IMR-90 (cell line): ENCODE data around the gene TRIM44. TPM values are rescaled to one million over a fixed set of nuclear protein-coding genes. Genes with fewer than 3 reads are reported as not detected.

Experiments used
- ATAC-seq: fragments of 200-7000 bp; cut with Tn5 transposase; 2 replicates; pipeline ENCODE4 v1.9.1; 2020; ENCODE audit warnings: low read depth, mild to moderate bottlenecking, moderate library complexity
- BruUV-seq: library from RNA; stranded (reverse); fragments of 400-500 nt; replicated peaks from 2 replicates; lab custom pipeline; 2021; lab: Mats Ljungman, UMichigan
- CTCF ChIA-PET: fragments of 300-600 bp; formaldehyde crosslinking; extraction: SDS; loops from one replicate; lab custom pipeline; 2021; ENCODE audit warnings: antibody characterized with exemption; lab: Yijun Ruan, JAX
- POLR2A ChIA-PET: fragments of 300-600 bp; sonication (Branson Sonifier 250); formaldehyde crosslinking; loops from one replicate; lab custom pipeline; 2022; ENCODE audit warnings: antibody characterized with exemption; ENCODE audit not compliant: unreplicated experiment; lab: Charles Lee
- DNase-seq: peaks from one replicate; pipeline ENCODE4 v3.0.0; 2013
- H2AFZ ChIP-seq: replicated peaks from 2 replicates; pipeline ENCODE3; 2013; ENCODE audit warnings: low read length, mild to moderate bottlenecking; ENCODE audit not compliant: poor library complexity
- H2AK5ac ChIP-seq: 2 replicates; pipeline ENCODE4 v1.6.1; 2013; ENCODE audit warnings: low read depth, low read length, inconsistent platforms
- H2AK9ac ChIP-seq: replicated peaks from 2 replicates; pipeline ENCODE3; 2013; ENCODE audit warnings: mild to moderate bottlenecking, low read depth, low read length, moderate library complexity; ENCODE audit not compliant: poor library complexity
- H2BK120ac ChIP-seq: 2 replicates; pipeline ENCODE4 v1.6.1; 2013; ENCODE audit warnings: low read depth, low read length, inconsistent platforms
- H2BK15ac ChIP-seq: 3 replicates; pipeline ENCODE4 v1.6.1; 2013; ENCODE audit warnings: low read depth, low read length, inconsistent platforms
- H2BK20ac ChIP-seq: 2 replicates; pipeline ENCODE4 v1.6.1; 2013; ENCODE audit warnings: low read depth, mild to moderate bottlenecking, inconsistent platforms, low read length, moderate library complexity
- H2BK5ac ChIP-seq: 2 replicates; pipeline ENCODE4 v1.6.1; 2013; ENCODE audit warnings: mild to moderate bottlenecking, low read depth, low read length, inconsistent platforms; ENCODE audit not compliant: poor library complexity, severe bottlenecking
- H3K14ac ChIP-seq: replicated peaks from 2 replicates; pipeline ENCODE4 v1.6.1; 2013; ENCODE audit warnings: low read depth, low read length, inconsistent platforms
- H3K18ac ChIP-seq: 2 replicates; pipeline ENCODE4 v1.6.1; 2013; ENCODE audit warnings: low read depth, low read length, control low read depth
- H3K23ac ChIP-seq: 2 replicates; pipeline ENCODE4 v1.6.1; 2013; ENCODE audit warnings: low read depth, low read length, inconsistent platforms
- H3K27ac ChIP-seq: 2 replicates; pipeline ENCODE4 v1.5.1; 2013; ENCODE audit warnings: mild to moderate bottlenecking, control low read depth, low read length; ENCODE audit not compliant: insufficient read depth
- H3K27me3 ChIP-seq: 2 replicates; pipeline ENCODE4 v1.6.1; 2013; ENCODE audit warnings: low read length; ENCODE audit not compliant: control insufficient read depth, insufficient read depth
- H3K36me3 ChIP-seq: 2 replicates; pipeline ENCODE4 v1.6.1; 2013; ENCODE audit warnings: low read length, mixed read lengths; ENCODE audit not compliant: control insufficient read depth, insufficient read depth
- H3K4ac ChIP-seq: 2 replicates; pipeline ENCODE4 v1.6.1; 2013; ENCODE audit warnings: low read depth, low read length, inconsistent platforms
- H3K4me1 ChIP-seq: 2 replicates; pipeline ENCODE4 v1.6.1; 2013; ENCODE audit warnings: low read length, mixed read lengths; ENCODE audit not compliant: control insufficient read depth, insufficient read depth
- H3K4me2 ChIP-seq: 2 replicates; pipeline ENCODE4 v1.6.1; 2013; ENCODE audit warnings: low read depth, mild to moderate bottlenecking, control low read depth, low read length, moderate library complexity
- H3K4me3 ChIP-seq: 2 replicates; pipeline ENCODE4 v1.5.1; 2013; ENCODE audit warnings: low read depth, mild to moderate bottlenecking, control low read depth, low read length, moderate library complexity; ENCODE audit not compliant: insufficient read depth
- H3K56ac ChIP-seq: 2 replicates; pipeline ENCODE4 v1.6.1; 2013; ENCODE audit warnings: low read length, inconsistent platforms; ENCODE audit not compliant: insufficient read depth; ENCODE audit errors: extremely low read depth
- H3K79me1 ChIP-seq, 2 experiments: 2 replicates each; pipeline ENCODE4 v1.6.1; 2013; ENCODE audit warnings: low read length in 2 of 2, inconsistent platforms in 1 of 2, low read depth in 1 of 2
- H3K9ac ChIP-seq: 2 replicates; pipeline ENCODE4 v1.6.1; 2013; ENCODE audit warnings: low read depth, low read length, control low read depth
- H3K9me1 ChIP-seq: 2 replicates; pipeline ENCODE4 v1.6.1; 2013; ENCODE audit warnings: low read length, inconsistent platforms; ENCODE audit not compliant: insufficient read depth
- H3K9me3 ChIP-seq: 2 replicates; pipeline ENCODE4 v1.6.1; 2013; ENCODE audit warnings: low read length; ENCODE audit not compliant: control insufficient read depth, insufficient read depth
- H4K20me1 ChIP-seq: 2 replicates; pipeline ENCODE4 v1.6.1; 2013; ENCODE audit warnings: low read length, inconsistent platforms; ENCODE audit not compliant: insufficient read depth
- H4K5ac ChIP-seq: 2 replicates; pipeline ENCODE4 v1.6.1; 2013; ENCODE audit warnings: mild to moderate bottlenecking, low read depth, low read length, control low read depth
- H4K8ac ChIP-seq, 2 experiments: 2 replicates each; pipeline ENCODE4 v1.6.1; 2013; ENCODE audit warnings: low read depth in 2 of 2, low read length in 2 of 2, control low read depth in 1 of 2, inconsistent platforms in 1 of 2
- H4K91ac ChIP-seq: 2 replicates; pipeline ENCODE4 v1.6.1; 2013; ENCODE audit warnings: low read depth, low read length, inconsistent platforms; ENCODE audit not compliant: insufficient read depth
- CEBPB ChIP-seq: IDR thresholded peaks from 2 replicates; pipeline ENCODE4 v1.6.1; 2012; ENCODE audit warnings: low read depth, low read length, improper control_type of control experiment
- CHD1 ChIP-seq: IDR thresholded peaks from 2 replicates; pipeline ENCODE4 v1.6.1; 2012; ENCODE audit warnings: low read depth, low read length, improper control_type of control experiment
- FOS ChIP-seq: fragments of 150-350 bp; IDR thresholded peaks from 2 replicates; pipeline ENCODE4 v1.6.1; 2016; ENCODE audit warnings: low read depth, low read length
- MAZ ChIP-seq: IDR thresholded peaks from 2 replicates; pipeline ENCODE4 v1.6.1; 2012; ENCODE audit warnings: low read depth, mild to moderate bottlenecking, low read length, improper control_type of control experiment, moderate library complexity, borderline replicate concordance
- MXI1 ChIP-seq: IDR thresholded peaks from 2 replicates; pipeline ENCODE4 v1.6.1; 2012; ENCODE audit warnings: low read depth, mild to moderate bottlenecking, low read length, moderate library complexity, borderline replicate concordance
- NFE2L2 ChIP-seq: fragments of 150-350 bp; IDR thresholded peaks from 2 replicates; pipeline ENCODE4 v1.6.1; 2016; ENCODE audit warnings: low read depth, mild to moderate bottlenecking, low read length
- POLR2A ChIP-seq: IDR thresholded peaks from 2 replicates; pipeline ENCODE4 v1.6.1; 2012; ENCODE audit warnings: mild to moderate bottlenecking, low read depth, low read length
- SMC3 ChIP-seq: fragments of 150-350 bp; IDR thresholded peaks from 2 replicates; pipeline ENCODE4 v1.6.1; 2016; ENCODE audit warnings: low read depth, mild to moderate bottlenecking, antibody characterized with exemption, low read length, moderate library complexity
- WGBS, 2 experiments: methylation state at CpG; one replicate each; pipeline versions ENCODE4 v1.1.5 to v1.1.7; 2013; ENCODE audit warnings: missing lambda C conversion rate in 2 of 2; ENCODE audit not compliant: insufficient read length in 1 of 2; ENCODE audit errors: extremely low coverage in 2 of 2; 5-methylcytosine and 5-hydroxymethylcytosine counted together
- dilution Hi-C: fragments of 300-500 bp; cut with HindIII; formaldehyde crosslinking; loops from one replicate; pipeline ENCODE4 v1.14.3; 2018; ENCODE audit warnings: low sequenced_read_pairs; ENCODE audit not compliant: unreplicated experiment
- in situ Hi-C: fragments of 300-500 bp; cut with MboI; formaldehyde crosslinking; loops from 3 replicates; pipeline ENCODE4 v1.14.3; 2019; ENCODE audit warnings: low sequenced_read_pairs, inconsistent platforms, mixed read lengths
- intact Hi-C: fragments of 100-400 bp; cut with micrococcal nuclease; formaldehyde crosslinking; loops from 2 replicates; pipeline ENCODE4 v1.10.0; 2022
- polyA plus RNA-seq, 3 experiments: library from polyadenylated mRNA; depleted of rRNA; stranded (reverse); fragments of >200 nt; gene quantifications; 2 replicates each; pipeline ENCODE4 v1.2.3, GENCODE V29; 2012; ENCODE audit warnings: low replicate concordance in 1 of 3
- total RNA-seq: library from RNA; depleted of rRNA; stranded (reverse); fragments of >200 nt; gene quantifications from 2 replicates; pipeline ENCODE4 v1.2.3, GENCODE V29; 2012
- TF ChIP-seq, protein P1 (sequence below): fragments of 150-350 bp; IDR thresholded peaks from 2 replicates; pipeline ENCODE4 v1.6.1; 2016; ENCODE audit warnings: low read depth, mild to moderate bottlenecking, low read length, moderate library complexity, borderline replicate concordance
- TF ChIP-seq, protein P2 (sequence below): fragments of 150-350 bp; IDR thresholded peaks from 2 replicates; pipeline ENCODE4 v1.6.1; 2017; ENCODE audit warnings: mild to moderate bottlenecking, antibody characterized with exemption, low read length, low read depth
- TF ChIP-seq, protein P3 (sequence below): conservative IDR thresholded peaks from 2 replicates; pipeline ENCODE4 v1.5.1; 2012; ENCODE audit warnings: mild to moderate bottlenecking, low read depth, low read length, improper control_type of control experiment

TRIM44 gene
- total and polyA plus RNA-seq, 2 of the 4 experiments (the other 2 are of a cell fraction) = 50.7 to 104 TPM

DNA sequence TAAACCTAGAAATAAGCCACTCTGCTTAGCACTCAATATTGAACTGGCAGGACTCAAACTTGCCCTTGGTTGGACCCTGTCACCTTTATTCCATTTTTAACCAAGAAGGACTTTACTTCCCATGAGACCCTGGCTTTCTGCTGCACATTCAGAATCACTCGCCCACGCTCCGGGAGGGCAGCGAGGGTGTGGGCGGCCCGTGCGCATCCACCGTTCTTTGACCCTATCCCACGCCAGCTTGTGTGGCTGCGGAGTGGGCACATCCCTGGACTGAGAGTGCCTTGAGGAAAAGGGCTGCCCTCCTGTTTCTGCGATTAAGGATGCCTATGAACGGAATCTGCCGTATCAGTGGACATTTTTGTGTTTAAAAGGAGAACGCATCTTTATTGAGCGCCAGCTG, 39.6 kb downstream of the TRIM44 start:
- H2BK20ac ChIP-seq = no peak overlapping the region
- no peak overlapping the region for H2AK5ac ChIP-seq
- WGBS, 2 experiments = 98% methylated on average over 7 of the region's 15 CpGs; no CpG with 5 or more reads in 1 of the 2 experiments
- no TSS peak for BruUV-seq
- no peaks in the 10 kb centered on the region for H3K27me3 ChIP-seq
- H3K79me1 ChIP-seq = peaks cover 7 to 12% of the 10 kb centered on the region in 2 experiments; a peak in 3 of 4 replicates
- no peak overlapping the region for H4K91ac ChIP-seq
- no peak overlapping the region for H3K23ac ChIP-seq
- CTCF ChIA-PET = no interaction called here
- intact Hi-C loops (no loop called here), in situ Hi-C loops (no loop called here), dilution Hi-C loops (no loop called here)
- no peaks in the 10 kb centered on the region for H3K4me1 ChIP-seq
- DNase-seq (no peak), ATAC-seq (no peak)
- no peak overlapping the region for H2AK9ac ChIP-seq
- no peak overlapping the region for H2BK15ac ChIP-seq
- H3K4me3 ChIP-seq = no peak overlapping the region
- H3K18ac ChIP-seq = no peak overlapping the region
- H3K9me3 ChIP-seq = peaks cover 2% of the 10 kb centered on the region; the same call in 1 of the 2 replicates
- no peak overlapping the region for H3K9ac ChIP-seq
- no peak overlapping the region for H3K27ac ChIP-seq
- no peak overlapping the region for H3K56ac ChIP-seq
- no peak overlapping the region for H4K8ac ChIP-seq
- no peak overlapping the region for H4K5ac ChIP-seq
- H2BK120ac ChIP-seq = no peak overlapping the region
- H3K4me2 ChIP-seq = no peak overlapping the region
- POLR2A ChIA-PET = no interaction called here
- H3K36me3 ChIP-seq = peaks cover 4% of the 10 kb centered on the region; the same call in 1 of the 2 replicates
- no peak overlapping the region for H3K14ac ChIP-seq
- H4K20me1 ChIP-seq = no peaks in the 10 kb centered on the region
- no peak for TF ChIP-seq CEBPB
- TF ChIP-seq, protein P1, sequence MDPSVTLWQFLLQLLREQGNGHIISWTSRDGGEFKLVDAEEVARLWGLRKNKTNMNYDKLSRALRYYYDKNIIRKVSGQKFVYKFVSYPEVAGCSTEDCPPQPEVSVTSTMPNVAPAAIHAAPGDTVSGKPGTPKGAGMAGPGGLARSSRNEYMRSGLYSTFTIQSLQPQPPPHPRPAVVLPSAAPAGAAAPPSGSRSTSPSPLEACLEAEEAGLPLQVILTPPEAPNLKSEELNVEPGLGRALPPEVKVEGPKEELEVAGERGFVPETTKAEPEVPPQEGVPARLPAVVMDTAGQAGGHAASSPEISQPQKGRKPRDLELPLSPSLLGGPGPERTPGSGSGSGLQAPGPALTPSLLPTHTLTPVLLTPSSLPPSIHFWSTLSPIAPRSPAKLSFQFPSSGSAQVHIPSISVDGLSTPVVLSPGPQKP = no peak
- TF ChIP-seq FOS = no peak
- no peak for TF ChIP-seq MAZ
- TF ChIP-seq, protein P2, sequence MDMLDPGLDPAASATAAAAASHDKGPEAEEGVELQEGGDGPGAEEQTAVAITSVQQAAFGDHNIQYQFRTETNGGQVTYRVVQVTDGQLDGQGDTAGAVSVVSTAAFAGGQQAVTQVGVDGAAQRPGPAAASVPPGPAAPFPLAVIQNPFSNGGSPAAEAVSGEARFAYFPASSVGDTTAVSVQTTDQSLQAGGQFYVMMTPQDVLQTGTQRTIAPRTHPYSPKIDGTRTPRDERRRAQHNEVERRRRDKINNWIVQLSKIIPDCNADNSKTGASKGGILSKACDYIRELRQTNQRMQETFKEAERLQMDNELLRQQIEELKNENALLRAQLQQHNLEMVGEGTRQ = no peak
- no peak for TF ChIP-seq POLR2A
- TF ChIP-seq SMC3 = no peak
- TF ChIP-seq, protein P3, sequence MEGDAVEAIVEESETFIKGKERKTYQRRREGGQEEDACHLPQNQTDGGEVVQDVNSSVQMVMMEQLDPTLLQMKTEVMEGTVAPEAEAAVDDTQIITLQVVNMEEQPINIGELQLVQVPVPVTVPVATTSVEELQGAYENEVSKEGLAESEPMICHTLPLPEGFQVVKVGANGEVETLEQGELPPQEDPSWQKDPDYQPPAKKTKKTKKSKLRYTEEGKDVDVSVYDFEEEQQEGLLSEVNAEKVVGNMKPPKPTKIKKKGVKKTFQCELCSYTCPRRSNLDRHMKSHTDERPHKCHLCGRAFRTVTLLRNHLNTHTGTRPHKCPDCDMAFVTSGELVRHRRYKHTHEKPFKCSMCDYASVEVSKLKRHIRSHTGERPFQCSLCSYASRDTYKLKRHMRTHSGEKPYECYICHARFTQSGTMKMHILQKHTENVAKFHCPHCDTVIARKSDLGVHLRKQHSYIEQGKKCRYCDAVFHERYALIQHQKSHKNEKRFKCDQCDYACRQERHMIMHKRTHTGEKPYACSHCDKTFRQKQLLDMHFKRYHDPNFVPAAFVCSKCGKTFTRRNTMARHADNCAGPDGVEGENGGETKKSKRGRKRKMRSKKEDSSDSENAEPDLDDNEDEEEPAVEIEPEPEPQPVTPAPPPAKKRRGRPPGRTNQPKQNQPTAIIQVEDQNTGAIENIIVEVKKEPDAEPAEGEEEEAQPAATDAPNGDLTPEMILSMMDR = no peak
- TF ChIP-seq CHD1 = no peak
- no peak for TF ChIP-seq MXI1
- TF ChIP-seq NFE2L2 = no peak
- no peak overlapping the region for H3K4ac ChIP-seq
- no peak overlapping the region for H2AFZ ChIP-seq
- no peak overlapping the region for H2BK5ac ChIP-seq
- no peaks in the 10 kb centered on the region for H3K9me1 ChIP-seq
